Hepatocyte (in vitro differentiated cells): ENCODE data around the gene TMEM174. TPM values are rescaled to one million over a fixed set of nuclear protein-coding genes. Genes with fewer than 3 reads are reported as not detected.

Experiments used
- DNase-seq: peaks from one replicate; pipeline ENCODE4 v3.0.0-alpha.2; 2016; ENCODE audit warnings: low spot score
- H2AFZ ChIP-seq: fragments of 200-600 bp; sonication (generic); 2 replicates; pipeline ENCODE4 v1.6.0; 2016; ENCODE audit warnings: antibody characterized with exemption, mild to moderate bottlenecking
- H3K27ac ChIP-seq: fragments of 200-600 bp; sonication (generic); 2 replicates; pipeline ENCODE4 v1.5.1; 2016; ENCODE audit warnings: mild to moderate bottlenecking
- H3K27me3 ChIP-seq: fragments of 200-600 bp; sonication (generic); 2 replicates; pipeline ENCODE4 v1.6.1; 2016
- H3K36me3 ChIP-seq: fragments of 200-600 bp; sonication (generic); replicated peaks from 2 replicates; pipeline ENCODE4 v1.5.1; 2016; ENCODE audit warnings: low read depth; ENCODE audit not compliant: insufficient read depth
- H3K4me1 ChIP-seq: fragments of 200-600 bp; sonication (generic); 2 replicates; pipeline ENCODE4 v1.5.1; 2016; ENCODE audit warnings: mild to moderate bottlenecking, moderate library complexity; ENCODE audit not compliant: insufficient read depth
- H3K4me2 ChIP-seq: fragments of 200-600 bp; sonication (generic); 2 replicates; pipeline ENCODE4 v1.6.0; 2016
- H3K4me3 ChIP-seq: fragments of 200-600 bp; sonication (generic); 2 replicates; pipeline ENCODE4 v1.5.1; 2016; ENCODE audit warnings: mild to moderate bottlenecking
- H3K79me2 ChIP-seq: fragments of 200-600 bp; sonication (generic); 2 replicates; pipeline ENCODE4 v1.6.0; 2017; ENCODE audit warnings: mild to moderate bottlenecking
- H3K9me2 ChIP-seq: fragments of 200-600 bp; sonication (generic); replicated peaks from 2 replicates; pipeline ENCODE4 v1.6.0; 2017; ENCODE audit warnings: mild to moderate bottlenecking; ENCODE audit not compliant: insufficient read depth
- H3K9me3 ChIP-seq: fragments of 200-600 bp; sonication (generic); 2 replicates; pipeline ENCODE4 v1.5.1; 2016; ENCODE audit warnings: low read depth, mild to moderate bottlenecking
- H4K20me1 ChIP-seq: fragments of 200-600 bp; sonication (generic); 2 replicates; pipeline ENCODE4 v1.6.0; 2016; ENCODE audit warnings: mild to moderate bottlenecking; ENCODE audit not compliant: insufficient read depth, poor library complexity, severe bottlenecking
- CTCF ChIP-seq: fragments of 200-600 bp; sonication (generic); IDR thresholded peaks from 2 replicates; pipeline ENCODE4 v1.5.1; 2016; ENCODE audit warnings: antibody characterized with exemption, mild to moderate bottlenecking; ENCODE audit not compliant: poor library complexity
- EZH2 ChIP-seq: fragments of 200-600 bp; sonication (generic); IDR thresholded peaks from 2 replicates; pipeline ENCODE4 v1.6.1; 2016; ENCODE audit warnings: antibody characterized with exemption, mild to moderate bottlenecking, borderline replicate concordance
- EZH2phosphoT487 ChIP-seq: fragments of 200-600 bp; sonication (generic); IDR thresholded peaks from one replicate; pipeline ENCODE4 v1.6.1; 2018; ENCODE audit warnings: antibody characterized with exemption, mild to moderate bottlenecking, low read depth, moderate library complexity; ENCODE audit not compliant: unreplicated experiment, severe bottlenecking
- WGBS: methylation state at CpG from one replicate; pipeline ENCODE4 v1.1.6; 2016; ENCODE audit warnings: low lambda C conversion rate; ENCODE audit errors: missing lambda C conversion rate; 5-methylcytosine and 5-hydroxymethylcytosine counted together
- polyA plus RNA-seq: library from polyadenylated mRNA; unstranded; fragments of >200 nt; fragmentation: Nextera tagmentation; extraction: Ambion mirVana; gene quantifications from 2 replicates; pipeline ENCODE4 v1.2.1, GENCODE V29; 2016
- total RNA-seq: library from RNA; depleted of rRNA; stranded (reverse); fragments of >200 nt; gene quantifications from 2 replicates; pipeline ENCODE4 v1.2.3, GENCODE V29; 2014

The TMEM174 gene
- total and polyA plus RNA-seq, 2 experiments from 2014 or later: not detected

GRCh38 chr5:73137563-73138530 is 35.1 kb upstream of the TMEM174 start:
- H4K20me1 ChIP-seq: no peaks in the 10 kb centered on the region
- H3K79me2 ChIP-seq: no peaks in the 10 kb centered on the region
- no peaks in the 10 kb centered on the region for H3K9me2 ChIP-seq
- no peak overlapping the region for H2AFZ ChIP-seq
- H3K4me3 ChIP-seq: no peak overlapping the region
- no peaks in the 10 kb centered on the region for H3K9me3 ChIP-seq
- no peak overlapping the region for H3K27ac ChIP-seq
- TF ChIP-seq EZH2: no peak
- TF ChIP-seq CTCF: no peak
- TF ChIP-seq EZH2phosphoT487: no peak
- no peaks in the 10 kb centered on the region for H3K27me3 ChIP-seq
- H3K4me1 ChIP-seq: no peaks in the 10 kb centered on the region
- DNase-seq: no peak
- H3K36me3 ChIP-seq: no peaks in the 10 kb centered on the region
- WGBS: 89% methylated on average over 10 of the region's 10 CpGs
- H3K4me2 ChIP-seq: no peak overlapping the region

GRCh38 chr5:73139485-73139884 is 33.5 kb upstream of the TMEM174 start:
- Histone ChIP-seq H3K4me1 (no peaks in the 10 kb centered on the region), H4K20me1 (no peaks in the 10 kb centered on the region), H3K27ac (no peak overlapping the region), H2AFZ (no peak overlapping the region), H3K9me2 (no peaks in the 10 kb centered on the region), H3K79me2 (no peaks in the 10 kb centered on the region), H3K4me3 (no peak overlapping the region), H3K9me3 (no peaks in the 10 kb centered on the region), H3K4me2 (no peak overlapping the region), H3K27me3 (no peaks in the 10 kb centered on the region), H3K36me3 (no peaks in the 10 kb centered on the region)
- TF ChIP-seq EZH2phosphoT487 (no peak), CTCF (no peak), EZH2 (no peak)
- DNase-seq: peak; percentile 20
- 85% methylated on average over 3 of the region's 3 CpGs for WGBS

- Histone ChIP-seq H3K9me3 (no peaks in the 10 kb centered on the region), H3K4me3 (no peak overlapping the region), H4K20me1 (no peaks in the 10 kb centered on the region), H3K4me2 (no peak overlapping the region), H3K36me3 (no peaks in the 10 kb centered on the region), H3K79me2 (no peaks in the 10 kb centered on the region), H3K27me3 (no peaks in the 10 kb centered on the region), H3K9me2 (no peaks in the 10 kb centered on the region), H3K4me1 (no peaks in the 10 kb centered on the region), H3K27ac (no peak overlapping the region), H2AFZ (no peak overlapping the region)
- TF ChIP-seq EZH2 (no peak), EZH2phosphoT487 (no peak), CTCF (no peak)
- 96% methylated on average over 1 of the region's 1 CpG for WGBS
- DNase-seq: no peak
These were observed 32.2 kb upstream of the TMEM174 start for GRCh38 chr5:73140801-73141200.
